ENCODE results near the gene CUEDC1. TPM values are rescaled to one million over a fixed set of nuclear protein-coding genes. Genes with fewer than 3 reads are reported as not detected.

Gene CUEDC1
- total and polyA plus RNA-seq, 2 of the 13 experiments (the other 11 are each of a cell fraction or from before 2014, with no cell fraction given), result 7.4 to 12.9 TPM

- TF ChIP-seq DRAP1 (CRISPR knock-in tag; IDR thresholded peaks at IDR 0.05) (0 out of 2 replicates have a peak, but pooled peaks have one; percentile 18), GTF3A (CRISPR knock-in tag; conservative IDR thresholded peaks at IDR 0.05) (0 out of 2 replicates have a peak, but pooled peaks have one; percentile 8), CAMTA2 (CRISPR knock-in tag; IDR thresholded peaks at IDR 0.05; ENCODE audit: borderline replicate concordance) (0 out of 2 replicates have a peak, but pooled peaks have one; percentile 17), ZNF331 (CRISPR knock-in tag; IDR thresholded peaks at IDR 0.05) (0 out of 2 replicates have a peak, but pooled peaks have one; percentile 35), ZNF576 (CRISPR knock-in tag; IDR thresholded peaks at IDR 0.05) (no peak), MXI1 (IDR thresholded peaks at IDR 0.05; ENCODE audit: borderline replicate concordance, low read depth, low read length) (peak; percentile 12; the same call in 1 of the 3 replicates), ELF3 (CRISPR knock-in tag; IDR thresholded peaks at IDR 0.05) (peak; percentile 64; the same call in 1 of the 2 replicates), SP4 (CRISPR knock-in tag; IDR thresholded peaks at IDR 0.05) (peak; percentile 47; the same call in 1 of the 2 replicates), TARDBP (CRISPR knock-in tag; IDR thresholded peaks at IDR 0.05) (peak; percentile 56; the same call in 1 of the 2 replicates), ZNF10 (CRISPR knock-in tag; IDR thresholded peaks at IDR 0.05; ENCODE audit: borderline replicate concordance, low read depth) (no peak), ONECUT2 (CRISPR knock-in tag; IDR thresholded peaks at IDR 0.05) (no peak), KAT8 (CRISPR knock-in tag; IDR thresholded peaks at IDR 0.05) (0 out of 2 replicates have a peak, but pooled peaks have one; percentile 9), FOXO4 (CRISPR knock-in tag; conservative IDR thresholded peaks at IDR 0.05) (0 out of 2 replicates have a peak, but pooled peaks have one; percentile 69), GFI1 (CRISPR knock-in tag; IDR thresholded peaks at IDR 0.05; ENCODE audit: borderline replicate concordance) (no peak), TFE3 (CRISPR knock-in tag; IDR thresholded peaks at IDR 0.05) (peak; percentile 82; the same call in 1 of the 2 replicates), FOXA3 (CRISPR knock-in tag; IDR thresholded peaks at IDR 0.05) (0 out of 2 replicates have a peak, but pooled peaks have one; percentile 20), ZBTB39 (CRISPR knock-in tag; IDR thresholded peaks at IDR 0.05) (no peak), JUND (CRISPR knock-in tag; IDR thresholded peaks at IDR 0.05) (0 out of 2 replicates have a peak, but pooled peaks have one; percentile 35), HES4 (CRISPR knock-in tag; IDR thresholded peaks at IDR 0.05; ENCODE audit: borderline replicate concordance) (no peak)
These were observed 98.2 kb downstream of the CUEDC1 start (continued) for GRCh38 chr17:57856792-57857620.

All from HepG2 (cell line).